DOHH2 (cell line): ENCODE measurements around the gene ANGEL2.

ENCODE experiments used
- H3F3A ChIP-seq: fragments of 200-600 bp; sonication (generic), shearing (Covaris generic); 2 replicates; pipeline ENCODE4 v1.6.0; 2016; ENCODE audit warnings: antibody characterized with exemption, mild to moderate bottlenecking; ENCODE audit not compliant: control insufficient read depth, insufficient read depth
- H3K27ac ChIP-seq: fragments of 200-600 bp; sonication (generic); 2 replicates; pipeline ENCODE4 v1.5.1; 2014; ENCODE audit warnings: low read depth, mild to moderate bottlenecking, low read length, moderate library complexity
- H3K27me3 ChIP-seq: fragments of 200-600 bp; sonication (generic); 2 replicates; pipeline ENCODE4 v1.6.1; 2014; ENCODE audit warnings: mild to moderate bottlenecking, low read length, mixed read lengths; ENCODE audit not compliant: control insufficient read depth
- H3K36me3 ChIP-seq: fragments of 200-600 bp; sonication (generic); 2 replicates; pipeline ENCODE4 v1.6.1; 2014; ENCODE audit warnings: mild to moderate bottlenecking, low read length, moderate library complexity, mixed read lengths; ENCODE audit not compliant: control insufficient read depth
- H3K4me1 ChIP-seq: fragments of 200-600 bp; sonication (generic); 2 replicates; pipeline ENCODE4 v1.6.1; 2014; ENCODE audit warnings: mild to moderate bottlenecking, low read length, mixed read lengths; ENCODE audit not compliant: control insufficient read depth
- H3K4me2 ChIP-seq: fragments of 200-600 bp; sonication (generic); 2 replicates; pipeline ENCODE4 v1.6.0; 2014; ENCODE audit warnings: mild to moderate bottlenecking, low read length, moderate library complexity
- H3K4me3 ChIP-seq: fragments of 200-600 bp; sonication (generic); 2 replicates; pipeline ENCODE4 v1.5.1; 2014; ENCODE audit warnings: mild to moderate bottlenecking, low read length, mixed read lengths
- H3K79me2 ChIP-seq: fragments of 200-600 bp; sonication (generic); 2 replicates; pipeline ENCODE4 v1.6.1; 2014; ENCODE audit warnings: mild to moderate bottlenecking, low read length, mixed read lengths; ENCODE audit not compliant: control insufficient read depth
- H3K9me2 ChIP-seq: fragments of 200-600 bp; sonication (generic); replicated peaks from 2 replicates; pipeline ENCODE4 v1.6.1; 2014; ENCODE audit warnings: mild to moderate bottlenecking, low read length, mixed read lengths; ENCODE audit not compliant: control insufficient read depth
- H3K9me3 ChIP-seq: fragments of 200-600 bp; sonication (generic); 2 replicates; pipeline ENCODE4 v1.6.1; 2014; ENCODE audit warnings: antibody characterized with exemption, low read length, mixed read lengths; ENCODE audit not compliant: control insufficient read depth, insufficient read depth
- H4K20me1 ChIP-seq: fragments of 200-600 bp; sonication (generic); 2 replicates; pipeline ENCODE4 v1.6.0; 2014; ENCODE audit warnings: low read depth, mild to moderate bottlenecking, antibody characterized with exemption, low read length, moderate library complexity; ENCODE audit not compliant: control insufficient read depth, insufficient read depth
- EZH2phosphoT487 ChIP-seq: fragments of 200-600 bp; sonication (generic); IDR thresholded peaks from 2 replicates; pipeline ENCODE4 v1.6.1; 2017; ENCODE audit warnings: borderline replicate concordance, mild to moderate bottlenecking, antibody characterized with exemption, low read length, moderate library complexity, mixed read lengths
- TF ChIP-seq, protein P1 (sequence below): fragments of 200-600 bp; sonication (generic); IDR thresholded peaks from one replicate; pipeline ENCODE4 v1.5.1; 2014; ENCODE audit warnings: antibody characterized with exemption, mild to moderate bottlenecking, low read depth, low read length; ENCODE audit not compliant: poor library complexity, severe bottlenecking

ANGEL2 gene

DNA sequence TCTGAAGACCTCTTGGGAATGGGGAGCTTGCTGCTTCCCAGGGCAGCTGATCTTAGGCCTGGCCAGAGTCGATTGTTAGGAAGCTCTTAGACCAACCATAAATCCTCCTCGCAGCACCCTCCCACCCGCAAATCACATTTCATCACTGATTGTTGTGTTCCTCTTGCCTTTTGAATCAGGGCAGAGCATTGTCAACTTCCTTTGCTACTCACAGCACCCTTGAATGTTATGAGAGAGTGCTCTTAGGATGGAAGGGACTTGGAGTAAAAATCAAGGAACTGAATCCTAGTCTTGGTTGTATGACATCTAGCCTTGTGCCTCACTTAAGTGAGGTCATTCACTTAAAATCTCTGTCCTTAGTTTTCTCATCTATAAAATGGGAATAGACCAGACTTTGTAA lies 62.3 kb downstream of the ANGEL2 start:
- no peaks in the 10 kb centered on the region for H4K20me1 ChIP-seq
- no peak overlapping the region for H3K27ac ChIP-seq
- peaks cover 3% of the 10 kb centered on the region; the same call in 1 of the 2 replicates for H3F3A ChIP-seq
- H3K27me3 ChIP-seq: peaks cover 7% of the 10 kb centered on the region
- no peaks in the 10 kb centered on the region for H3K9me2 ChIP-seq
- no peak overlapping the region for H3K4me3 ChIP-seq
- no peaks in the 10 kb centered on the region for H3K79me2 ChIP-seq
- peaks cover 44% of the 10 kb centered on the region for H3K4me1 ChIP-seq
- no peaks in the 10 kb centered on the region for H3K9me3 ChIP-seq
- TF ChIP-seq, protein P1, sequence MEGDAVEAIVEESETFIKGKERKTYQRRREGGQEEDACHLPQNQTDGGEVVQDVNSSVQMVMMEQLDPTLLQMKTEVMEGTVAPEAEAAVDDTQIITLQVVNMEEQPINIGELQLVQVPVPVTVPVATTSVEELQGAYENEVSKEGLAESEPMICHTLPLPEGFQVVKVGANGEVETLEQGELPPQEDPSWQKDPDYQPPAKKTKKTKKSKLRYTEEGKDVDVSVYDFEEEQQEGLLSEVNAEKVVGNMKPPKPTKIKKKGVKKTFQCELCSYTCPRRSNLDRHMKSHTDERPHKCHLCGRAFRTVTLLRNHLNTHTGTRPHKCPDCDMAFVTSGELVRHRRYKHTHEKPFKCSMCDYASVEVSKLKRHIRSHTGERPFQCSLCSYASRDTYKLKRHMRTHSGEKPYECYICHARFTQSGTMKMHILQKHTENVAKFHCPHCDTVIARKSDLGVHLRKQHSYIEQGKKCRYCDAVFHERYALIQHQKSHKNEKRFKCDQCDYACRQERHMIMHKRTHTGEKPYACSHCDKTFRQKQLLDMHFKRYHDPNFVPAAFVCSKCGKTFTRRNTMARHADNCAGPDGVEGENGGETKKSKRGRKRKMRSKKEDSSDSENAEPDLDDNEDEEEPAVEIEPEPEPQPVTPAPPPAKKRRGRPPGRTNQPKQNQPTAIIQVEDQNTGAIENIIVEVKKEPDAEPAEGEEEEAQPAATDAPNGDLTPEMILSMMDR: no peak
- no peaks in the 10 kb centered on the region for H3K36me3 ChIP-seq
- H3K4me2 ChIP-seq: no peak overlapping the region

DNA sequence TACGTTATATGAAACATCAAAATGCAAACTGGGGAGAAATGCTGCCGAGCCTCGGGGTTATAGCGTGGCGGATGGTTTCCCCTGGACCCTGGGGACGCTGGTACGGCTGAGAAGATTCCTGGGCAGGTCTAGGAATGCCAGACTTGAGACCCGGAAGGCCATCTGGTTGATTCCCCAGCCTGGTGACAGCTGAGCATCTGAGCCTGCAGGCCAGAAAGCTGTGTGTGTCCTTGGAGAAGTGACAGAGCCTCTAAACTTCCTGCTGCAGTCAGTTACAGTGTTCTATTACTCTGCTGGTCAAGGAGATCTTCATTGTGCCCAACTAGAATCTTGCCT lies 63.1 kb downstream of the ANGEL2 start:
- H3K4me3 ChIP-seq: 0 out of 2 replicates have a peak overlapping the region, but pooled peaks have one; percentile 84
- peaks cover 37% of the 10 kb centered on the region for H3K4me1 ChIP-seq
- H3K9me2 ChIP-seq: no peaks in the 10 kb centered on the region
- H3K79me2 ChIP-seq: no peaks in the 10 kb centered on the region
- peaks cover 7% of the 10 kb centered on the region for H3K27me3 ChIP-seq
- H3K4me2 ChIP-seq: peak overlapping the region; percentile 98
- H3K36me3 ChIP-seq: no peaks in the 10 kb centered on the region
- no peaks in the 10 kb centered on the region for H4K20me1 ChIP-seq
- H3F3A ChIP-seq: peaks cover 3% of the 10 kb centered on the region; the same call in 1 of the 2 replicates
- H3K27ac ChIP-seq: no peak overlapping the region
- no peaks in the 10 kb centered on the region for H3K9me3 ChIP-seq
- no peak for TF ChIP-seq EZH2phosphoT487
- TF ChIP-seq, protein P1: no peak

DNA sequence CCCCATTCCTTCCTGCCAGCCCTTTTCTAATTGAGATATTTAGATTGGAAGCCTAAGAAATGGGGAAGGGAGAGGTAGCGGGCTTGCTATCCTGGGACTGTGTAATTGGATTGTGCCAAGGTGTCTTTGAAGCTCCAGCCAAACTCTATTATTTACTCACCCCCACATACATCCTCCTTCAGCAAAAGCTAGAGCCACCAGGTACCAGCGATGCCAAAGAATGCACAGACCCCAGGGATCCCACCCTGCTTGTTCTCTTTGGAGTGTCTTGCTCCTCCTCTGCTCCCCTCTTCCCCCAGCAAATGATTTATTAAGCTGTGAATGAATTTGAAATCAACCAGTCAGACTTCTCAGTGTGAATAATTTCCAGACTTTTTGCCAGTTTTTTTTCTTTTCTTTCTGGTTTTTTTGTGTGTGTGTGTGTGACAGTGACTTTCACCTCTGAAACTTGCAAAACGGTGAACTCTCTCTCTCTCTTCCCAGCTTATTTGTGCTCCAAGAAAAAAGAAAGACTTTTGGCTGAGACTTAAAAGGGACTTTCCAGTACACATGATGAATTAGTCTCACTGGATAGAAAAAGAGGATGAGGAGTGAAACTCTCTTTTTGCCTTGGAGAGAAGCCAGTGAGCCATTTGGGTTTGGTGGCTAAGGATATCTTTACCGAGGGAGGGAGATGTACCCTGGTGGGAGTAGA lies 63.6 kb downstream of the ANGEL2 start:
- H3K4me1 ChIP-seq: peaks cover 41% of the 10 kb centered on the region
- H4K20me1 ChIP-seq: no peaks in the 10 kb centered on the region
- H3K4me2 ChIP-seq: peak overlapping the region; percentile 98

More for the DNA sequence above, 63.6 kb downstream of the ANGEL2 start:
- H3K9me2 ChIP-seq: no peaks in the 10 kb centered on the region
- TF ChIP-seq, protein P1: no peak
- TF ChIP-seq EZH2phosphoT487: no peak
- H3K27me3 ChIP-seq: peaks cover 7% of the 10 kb centered on the region
- H3K27ac ChIP-seq: no peak overlapping the region
- no peaks in the 10 kb centered on the region for H3K36me3 ChIP-seq
- peaks cover 4% of the 10 kb centered on the region for H3F3A ChIP-seq
- H3K79me2 ChIP-seq: no peaks in the 10 kb centered on the region
- peak overlapping the region; percentile 84 for H3K4me3 ChIP-seq
- no peaks in the 10 kb centered on the region for H3K9me3 ChIP-seq
